ENCODE results near the gene RAB36. TPM values are rescaled to one million over a fixed set of nuclear protein-coding genes. Genes with fewer than 3 reads are reported as not detected.

Gene RAB36
- total RNA-seq, 6 experiments from 2014 or later = 5.4 to 7.1 (median 6.3) TPM

- Mint-ChIP-seq H3K36me3 (ENCODE audit: low read depth) (peaks cover 11% of the 10 kb centered on the region; the same call in 1 of the 2 replicates), H3K4me1 (ENCODE audit: low read depth) (peaks cover 6% of the 10 kb centered on the region; the same call in 1 of the 2 replicates), H3K4me3 (no peak overlapping the region), H3K27me3 (ENCODE audit: insufficient read depth) (no peaks in the 10 kb centered on the region), H3K27ac (no peak overlapping the region), H3K9me3 (no peaks in the 10 kb centered on the region)
- no peak for DNase-seq
- no peak for TF ChIP-seq CTCF (IDR thresholded peaks at IDR 0.05)
Measured at GRCh38 chr22:23206915-23207314, 61.6 kb downstream of the RAB36 start.

- H3K27ac Mint-ChIP-seq = no peak overlapping the region
- no peak for DNase-seq
- H3K4me3 Mint-ChIP-seq = no peak overlapping the region
- H3K36me3 Mint-ChIP-seq (ENCODE audit: low read depth) = peaks cover 11% of the 10 kb centered on the region; the same call in 1 of the 2 replicates
- TF ChIP-seq CTCF (IDR thresholded peaks at IDR 0.05) = no peak
- H3K9me3 Mint-ChIP-seq = no peaks in the 10 kb centered on the region
- H3K27me3 Mint-ChIP-seq (ENCODE audit: insufficient read depth) = no peaks in the 10 kb centered on the region
- peaks cover 6% of the 10 kb centered on the region; the same call in 1 of the 2 replicates for H3K4me1 Mint-ChIP-seq (ENCODE audit: low read depth)
Measured at GRCh38 chr22:23207729-23208393, 62.6 kb downstream of the RAB36 start.

- no peak for TF ChIP-seq CTCF (IDR thresholded peaks at IDR 0.05)
- Mint-ChIP-seq H3K4me3 (no peak overlapping the region), H3K4me1 (ENCODE audit: low read depth) (peaks cover 26% of the 10 kb centered on the region), H3K9me3 (no peaks in the 10 kb centered on the region), H3K27ac (no peak overlapping the region), H3K27me3 (ENCODE audit: insufficient read depth) (no peaks in the 10 kb centered on the region), H3K36me3 (ENCODE audit: low read depth) (peaks cover 16% of the 10 kb centered on the region)
- DNase-seq = no peak
Measured at GRCh38 chr22:23210428-23211170, 65.3 kb downstream of the RAB36 start.

GRCh38 chr22:23211622-23212021, 66.3 kb downstream of the RAB36 start:
- DNase-seq = no peak
- H3K4me1 Mint-ChIP-seq (ENCODE audit: low read depth) = peaks cover 36% of the 10 kb centered on the region
- TF ChIP-seq CTCF (IDR thresholded peaks at IDR 0.05) = no peak
- H3K27me3 Mint-ChIP-seq (ENCODE audit: insufficient read depth) = no peaks in the 10 kb centered on the region; the same call in 1 of the 2 replicates
- H3K27ac Mint-ChIP-seq = no peak overlapping the region
- no peak overlapping the region for H3K4me3 Mint-ChIP-seq
- H3K9me3 Mint-ChIP-seq = no peaks in the 10 kb centered on the region
- H3K36me3 Mint-ChIP-seq (ENCODE audit: low read depth) = peaks cover 13% of the 10 kb centered on the region

- no peaks in the 10 kb centered on the region; the same call in 1 of the 2 replicates for H3K27me3 Mint-ChIP-seq (ENCODE audit: insufficient read depth)
- DNase-seq = no peak
- no peak for TF ChIP-seq CTCF (IDR thresholded peaks at IDR 0.05)
- no peak overlapping the region for H3K4me3 Mint-ChIP-seq
- peaks cover 8% of the 10 kb centered on the region for H3K36me3 Mint-ChIP-seq (ENCODE audit: low read depth)
- no peak overlapping the region for H3K27ac Mint-ChIP-seq
- H3K4me1 Mint-ChIP-seq (ENCODE audit: low read depth) = peaks cover 41% of the 10 kb centered on the region
- no peaks in the 10 kb centered on the region for H3K9me3 Mint-ChIP-seq
Measured at GRCh38 chr22:23212061-23213021, 67.1 kb downstream of the RAB36 start.

Data from HFFc6 (cell line).